GM19099 (cell line): ENCODE measurements around the gene HIBCH.

ENCODE experiments used
- POLR2A ChIP-seq: IDR thresholded peaks from 3 replicates; pipeline ENCODE4 v1.6.1; 2011; ENCODE audit warnings: low read depth; ENCODE audit not compliant: insufficient read length; ENCODE audit errors: extremely low read depth

HIBCH gene

GRCh38 chr2:190325588-190325987 lies 6.0 kb upstream of the HIBCH start:
- TF ChIP-seq POLR2A: no peak

- no peak for TF ChIP-seq POLR2A
Measured at GRCh38 chr2:190323406-190323805, 3.8 kb upstream of the HIBCH start.

GRCh38 chr2:190320696-190321095 lies 1.1 kb upstream of the HIBCH start:
- TF ChIP-seq POLR2A: no peak

- no peak for TF ChIP-seq POLR2A
Measured at GRCh38 chr2:190318931-190319554, 583 bp downstream of the HIBCH start.

- TF ChIP-seq POLR2A: no peak
Measured at GRCh38 chr2:190318514-190318913, 1.1 kb downstream of the HIBCH start.

- TF ChIP-seq POLR2A: no peak
Measured at GRCh38 chr2:190315273-190315672, 4.4 kb downstream of the HIBCH start.

- TF ChIP-seq POLR2A: no peak
Measured at GRCh38 chr2:190313880-190314279, 5.7 kb downstream of the HIBCH start.

- no peak for TF ChIP-seq POLR2A
Measured at GRCh38 chr2:190311893-190312634, 7.6 kb downstream of the HIBCH start.

GRCh38 chr2:190308031-190308430 lies 11.6 kb downstream of the HIBCH start:
- no peak for TF ChIP-seq POLR2A

- TF ChIP-seq POLR2A: no peak
Measured at GRCh38 chr2:190304404-190304803, 15.2 kb downstream of the HIBCH start.

- TF ChIP-seq POLR2A: no peak
Measured at GRCh38 chr2:190303647-190304046, 16.0 kb downstream of the HIBCH start.

GRCh38 chr2:190302052-190302451 lies 17.6 kb downstream of the HIBCH start:
- TF ChIP-seq POLR2A: no peak

- TF ChIP-seq POLR2A: no peak
Measured at GRCh38 chr2:190301032-190301431, 18.6 kb downstream of the HIBCH start.

- TF ChIP-seq POLR2A: no peak
Measured at GRCh38 chr2:190283783-190284182, 35.8 kb downstream of the HIBCH start.

GRCh38 chr2:190280565-190281350 lies 38.9 kb downstream of the HIBCH start:
- no peak for TF ChIP-seq POLR2A

- no peak for TF ChIP-seq POLR2A
Measured at GRCh38 chr2:190277234-190278112, 42.2 kb downstream of the HIBCH start.

GRCh38 chr2:190272457-190272842 lies 47.2 kb downstream of the HIBCH start:
- TF ChIP-seq POLR2A: no peak
